Neural crest cell (in vitro differentiated cells): Measurements from ENCODE around the gene MAML3. TPM values are rescaled to one million over a fixed set of nuclear protein-coding genes. Genes with fewer than 3 reads are reported as not detected.

Experiments
- DNase-seq: peaks from one replicate; pipeline ENCODE4 v3.0.0; 2021; ENCODE audit warnings: low read depth, mixed read lengths, low spot score
- H3K27ac Mint-ChIP-seq: one replicate; pipeline ENCODE4 v1.8.0; 2021; ENCODE audit warnings: mild to moderate bottlenecking, mixed read lengths; ENCODE audit not compliant: unreplicated experiment
- H3K27me3 Mint-ChIP-seq: 2 replicates; pipeline ENCODE4 v1.8.0; 2021; ENCODE audit warnings: low read depth, mild to moderate bottlenecking, mixed read lengths
- H3K36me3 Mint-ChIP-seq: 2 replicates; pipeline ENCODE4 v1.8.0; 2021; ENCODE audit warnings: low read depth, mild to moderate bottlenecking, mixed read lengths
- H3K4me1 Mint-ChIP-seq: 2 replicates; pipeline ENCODE4 v1.8.0; 2021; ENCODE audit warnings: mixed read lengths
- H3K4me3 Mint-ChIP-seq: one replicate; pipeline ENCODE4 v1.8.0; 2021; ENCODE audit warnings: mild to moderate bottlenecking, mixed read lengths
- H3K9me3 Mint-ChIP-seq: 2 replicates; pipeline ENCODE4 v1.8.0; 2021; ENCODE audit warnings: mixed read lengths
- total RNA-seq: library from RNA; stranded (reverse); gene quantifications from 2 replicates; pipeline ENCODE4 v1.2.1, GENCODE V29; 2021
- TF ChIP-seq, protein P1 (sequence below): fragments of 200-600 bp; sonication (generic); conservative IDR thresholded peaks from 2 replicates; pipeline ENCODE4 v1.5.0; 2021; ENCODE audit warnings: antibody characterized with exemption, mild to moderate bottlenecking

MAML3 gene
- total RNA-seq, 1 donor from 2014 or later, result 21.8 TPM

DNA sequence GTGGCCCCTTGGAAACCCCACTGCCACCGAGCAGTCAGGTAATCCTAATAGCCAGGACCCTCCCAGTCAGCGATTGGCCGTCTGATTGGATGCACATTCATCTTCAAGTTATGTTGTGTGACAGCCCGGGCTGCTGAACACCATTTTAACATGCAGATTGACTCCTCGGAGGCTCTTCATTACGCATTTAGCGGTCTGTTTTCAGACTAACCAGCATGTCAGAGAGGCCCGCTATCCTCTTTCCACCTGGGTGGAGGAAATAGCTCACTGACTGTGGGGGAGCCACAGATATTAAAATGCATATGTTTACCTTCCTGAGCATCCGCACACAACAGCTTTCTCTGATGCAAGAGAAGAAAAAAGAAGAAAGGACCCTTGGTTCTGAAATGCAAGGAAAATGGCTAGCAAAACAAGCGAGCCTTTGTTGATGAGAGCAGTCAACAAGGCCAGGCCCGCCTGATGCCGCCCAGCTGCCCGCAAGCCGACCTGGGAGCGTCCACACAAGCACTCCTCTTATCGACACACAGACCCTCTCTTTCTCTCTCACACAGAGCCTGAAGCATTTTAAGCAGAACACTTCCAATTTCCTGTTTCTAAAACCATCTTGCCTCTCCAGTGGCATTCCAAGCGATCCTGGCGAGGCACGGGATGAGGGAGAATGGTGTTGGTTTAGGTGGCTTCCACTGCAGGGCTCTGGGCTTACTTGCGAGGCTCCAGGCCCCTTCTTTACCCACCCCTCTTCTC lies 370.1 kb downstream of the MAML3 start:
- peak; percentile 38 for DNase-seq
- Mint-ChIP-seq H3K27ac (peak overlapping the region; percentile 97), H3K27me3 (no peaks in the 10 kb centered on the region), H3K9me3 (peaks cover 2% of the 10 kb centered on the region), H3K4me3 (peak overlapping the region; percentile 66), H3K4me1 (peaks cover 88% of the 10 kb centered on the region), H3K36me3 (no peaks in the 10 kb centered on the region)
- TF ChIP-seq, protein P1, sequence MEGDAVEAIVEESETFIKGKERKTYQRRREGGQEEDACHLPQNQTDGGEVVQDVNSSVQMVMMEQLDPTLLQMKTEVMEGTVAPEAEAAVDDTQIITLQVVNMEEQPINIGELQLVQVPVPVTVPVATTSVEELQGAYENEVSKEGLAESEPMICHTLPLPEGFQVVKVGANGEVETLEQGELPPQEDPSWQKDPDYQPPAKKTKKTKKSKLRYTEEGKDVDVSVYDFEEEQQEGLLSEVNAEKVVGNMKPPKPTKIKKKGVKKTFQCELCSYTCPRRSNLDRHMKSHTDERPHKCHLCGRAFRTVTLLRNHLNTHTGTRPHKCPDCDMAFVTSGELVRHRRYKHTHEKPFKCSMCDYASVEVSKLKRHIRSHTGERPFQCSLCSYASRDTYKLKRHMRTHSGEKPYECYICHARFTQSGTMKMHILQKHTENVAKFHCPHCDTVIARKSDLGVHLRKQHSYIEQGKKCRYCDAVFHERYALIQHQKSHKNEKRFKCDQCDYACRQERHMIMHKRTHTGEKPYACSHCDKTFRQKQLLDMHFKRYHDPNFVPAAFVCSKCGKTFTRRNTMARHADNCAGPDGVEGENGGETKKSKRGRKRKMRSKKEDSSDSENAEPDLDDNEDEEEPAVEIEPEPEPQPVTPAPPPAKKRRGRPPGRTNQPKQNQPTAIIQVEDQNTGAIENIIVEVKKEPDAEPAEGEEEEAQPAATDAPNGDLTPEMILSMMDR, result no peak

DNA sequence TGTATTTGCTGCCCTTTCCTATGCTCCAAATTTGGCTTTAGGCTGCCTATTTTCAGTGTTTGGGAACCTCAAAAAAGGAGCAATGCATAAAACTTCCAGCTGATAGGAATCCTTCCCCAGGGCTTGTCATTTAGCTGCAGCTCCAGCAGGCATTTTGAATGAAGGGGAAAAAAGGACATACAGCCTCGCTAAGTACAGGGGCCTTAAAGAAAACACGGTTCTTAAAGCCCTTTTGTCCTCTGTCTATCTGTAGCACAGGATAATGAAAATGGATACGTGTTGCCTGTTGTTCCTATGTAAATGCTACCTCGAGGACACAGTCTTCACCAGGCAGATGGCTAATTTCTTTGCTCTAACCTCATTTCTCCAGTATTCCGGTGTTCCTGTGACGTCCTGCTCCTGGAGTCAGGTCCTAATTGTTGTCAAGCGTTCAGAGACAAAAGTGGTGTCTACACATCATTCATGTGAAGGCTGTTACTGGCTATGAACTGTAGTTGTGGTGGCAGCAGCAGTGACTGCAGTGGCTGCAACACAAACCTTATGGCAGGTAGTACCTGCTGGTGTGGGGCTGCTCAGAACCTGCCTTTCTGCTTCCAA lies 371.0 kb downstream of the MAML3 start:
- H3K4me1 Mint-ChIP-seq, result peaks cover 82% of the 10 kb centered on the region
- H3K4me3 Mint-ChIP-seq, result peak overlapping the region; percentile 66
- DNase-seq, result no peak
- H3K36me3 Mint-ChIP-seq, result no peaks in the 10 kb centered on the region
- TF ChIP-seq, protein P1, result no peak
- no peaks in the 10 kb centered on the region for H3K27me3 Mint-ChIP-seq
- H3K27ac Mint-ChIP-seq, result peak overlapping the region; percentile 97
- H3K9me3 Mint-ChIP-seq, result peaks cover under 1% of the 10 kb centered on the region

DNA sequence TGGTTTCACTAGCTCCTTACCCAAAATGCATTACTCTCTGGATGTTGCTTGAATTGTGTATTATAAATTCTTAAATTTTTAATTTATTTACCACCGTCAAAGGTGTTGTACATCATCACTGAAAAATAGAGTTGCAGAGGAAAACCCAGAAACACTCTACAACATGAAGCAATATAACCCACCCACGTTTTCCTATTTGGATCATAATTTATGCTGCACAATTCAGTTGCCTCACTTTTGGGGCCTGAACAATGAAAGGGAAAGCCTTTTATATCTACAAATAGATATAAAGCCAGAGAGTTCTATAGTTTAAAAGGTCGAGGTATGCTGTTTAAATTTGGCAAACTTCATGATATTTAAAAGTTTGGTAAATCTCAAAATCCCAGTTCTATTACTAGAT lies 372.9 kb downstream of the MAML3 start:
- Mint-ChIP-seq H3K36me3 (peaks cover 3% of the 10 kb centered on the region), H3K27me3 (no peaks in the 10 kb centered on the region), H3K4me1 (peaks cover 82% of the 10 kb centered on the region), H3K27ac (no peak overlapping the region), H3K9me3 (peaks cover 3% of the 10 kb centered on the region), H3K4me3 (no peak overlapping the region)
- DNase-seq, result no peak
- TF ChIP-seq, protein P1, result no peak

DNA sequence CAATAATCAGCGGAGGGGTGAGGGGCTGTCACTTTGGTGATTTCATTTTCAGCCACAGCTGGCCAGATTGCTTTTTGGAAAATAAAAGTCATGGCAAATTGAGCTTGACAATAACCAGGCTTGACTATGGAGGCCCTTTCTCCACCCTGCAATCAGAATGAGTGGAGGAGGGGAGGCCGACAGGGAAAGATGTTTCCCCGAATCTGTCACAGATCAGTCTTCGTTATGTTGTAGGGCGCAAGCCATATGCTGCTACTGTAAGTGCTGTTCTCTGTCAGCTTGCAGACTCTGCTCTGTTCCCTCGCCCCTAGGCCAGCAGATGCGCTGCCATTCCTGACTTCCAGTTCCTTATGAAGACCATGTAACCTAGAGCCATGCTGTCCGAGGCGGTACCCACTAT lies 374.3 kb downstream of the MAML3 start:
- no peaks in the 10 kb centered on the region for H3K27me3 Mint-ChIP-seq
- no peak overlapping the region for H3K4me3 Mint-ChIP-seq
- peak overlapping the region; percentile 88 for H3K27ac Mint-ChIP-seq
- H3K36me3 Mint-ChIP-seq, result peaks cover 3% of the 10 kb centered on the region
- no peak for DNase-seq
- peaks cover 84% of the 10 kb centered on the region for H3K4me1 Mint-ChIP-seq
- TF ChIP-seq, protein P1, result no peak
- peaks cover 3% of the 10 kb centered on the region for H3K9me3 Mint-ChIP-seq

DNA sequence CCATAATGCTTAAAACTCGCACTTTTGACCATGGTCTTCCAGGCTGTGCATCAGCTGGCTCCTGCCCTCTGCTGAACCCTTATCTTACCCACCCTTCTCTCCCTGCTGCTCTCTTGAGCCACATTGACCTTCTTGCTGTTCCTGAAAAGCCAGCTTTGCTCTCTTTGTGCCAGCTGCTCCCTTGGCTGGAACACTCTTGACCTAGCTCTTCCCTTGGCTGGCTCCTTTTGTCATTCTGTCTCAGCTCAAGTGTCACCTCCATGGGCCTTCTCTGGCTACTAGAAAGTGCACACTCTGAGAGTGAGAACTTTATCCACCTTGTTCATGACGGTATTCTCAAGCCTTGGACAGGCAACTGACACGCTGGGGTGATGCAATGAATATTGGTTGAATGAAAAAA lies 376.2 kb downstream of the MAML3 start:
- TF ChIP-seq, protein P1, result no peak
- H3K36me3 Mint-ChIP-seq, result peaks cover 3% of the 10 kb centered on the region
- H3K9me3 Mint-ChIP-seq, result peaks cover 3% of the 10 kb centered on the region
- peak overlapping the region; percentile 98 for H3K27ac Mint-ChIP-seq
- H3K4me1 Mint-ChIP-seq, result peaks cover 74% of the 10 kb centered on the region
- no peaks in the 10 kb centered on the region for H3K27me3 Mint-ChIP-seq
- no peak for DNase-seq
- no peak overlapping the region for H3K4me3 Mint-ChIP-seq
